GM12892 (cell line): ENCODE results near the gene SCP2D1.

ENCODE experiments used
- POLR2AphosphoS5 ChIP-seq: IDR thresholded peaks from 2 replicates; pipeline ENCODE4 v1.6.1; 2011; ENCODE audit warnings: low read depth, low read length, control low read depth
- TAF1 ChIP-seq: IDR thresholded peaks from 2 replicates; pipeline ENCODE4 v1.6.1; 2011; ENCODE audit warnings: low read depth, mild to moderate bottlenecking, control low read depth, low read length, borderline replicate concordance

- TF ChIP-seq POLR2AphosphoS5 (no peak), TAF1 (no peak)
Observed at GRCh38 chr20:18853216-18853615, 39.6 kb downstream of the SCP2D1 start.
